Measurements from ENCODE around the gene SNX32.
"Not testable (repeated sequence)": the region's sequence is repeated elsewhere in the genome, so short reads cannot be mapped to it uniquely, and the experiment has no call there.

The SNX32 gene

GRCh38 chr11:65886826-65887722 lies 53.3 kb downstream of the SNX32 start:
- DNase-seq (ENCODE audit: low spot score), result no peak

GRCh38 chr11:65887723-65888162 lies 54.0 kb downstream of the SNX32 start:
- DNase-seq (ENCODE audit: low spot score), result peak; percentile 45

GRCh38 chr11:65888163-65888814 lies 54.5 kb downstream of the SNX32 start, which contains the start of gene FIBP:
Gene FIBP, minus strand, starts transcription at chr11:65888471. Its CDS starts 53 bp downstream, at chr11:65888418.
- peak; percentile 97 for DNase-seq (ENCODE audit: low spot score)

GRCh38 chr11:65890324-65891218 lies 56.8 kb downstream of the SNX32 start, which contains the start of gene CCDC85B:
Gene CCDC85B, plus strand, starts transcription at chr11:65890673. Its CDS starts 111 bp downstream, at chr11:65890784.
- peak; percentile 95 for DNase-seq (ENCODE audit: low spot score)

- DNase-seq (ENCODE audit: low spot score), result no peak
Measured at GRCh38 chr11:65891219-65892136, 57.7 kb downstream of the SNX32 start.

- not testable (repeated sequence) for DNase-seq (ENCODE audit: low spot score)
Measured at GRCh38 chr11:65892137-65892540, 58.4 kb downstream of the SNX32 start.

GRCh38 chr11:65892661-65893317 lies 59.0 kb downstream of the SNX32 start:
- no peak for DNase-seq (ENCODE audit: low spot score)

GRCh38 chr11:65894034-65894591 lies 60.4 kb downstream of the SNX32 start:
- no peak for DNase-seq (ENCODE audit: low spot score)

- DNase-seq (ENCODE audit: low spot score), result no peak
Measured at GRCh38 chr11:65895482-65895981, 61.8 kb downstream of the SNX32 start.

- no peak for DNase-seq (ENCODE audit: low spot score)
Measured at GRCh38 chr11:65896034-65896999, 62.6 kb downstream of the SNX32 start.

- no peak for DNase-seq (ENCODE audit: low spot score)
Measured at GRCh38 chr11:65897020-65897471, 63.3 kb downstream of the SNX32 start.

GRCh38 chr11:65898656-65899355 lies 65.0 kb downstream of the SNX32 start:
- DNase-seq (ENCODE audit: low spot score), result no peak

GRCh38 chr11:65899356-65900124 lies 65.8 kb downstream of the SNX32 start:
- peak; percentile 77 for DNase-seq (ENCODE audit: low spot score)

- peak; percentile 94 for DNase-seq (ENCODE audit: low spot score)
Measured at GRCh38 chr11:65900125-65900898, 66.5 kb downstream of the SNX32 start, which contains the start of gene FOSL1. Gene FOSL1, minus strand, starts transcription at chr11:65900388. Its CDS starts 49 bp downstream, at chr11:65900339.

- no peak for DNase-seq (ENCODE audit: low spot score)
Measured at GRCh38 chr11:65900899-65901180, 67.1 kb downstream of the SNX32 start.

GRCh38 chr11:65903068-65903481 lies 69.3 kb downstream of the SNX32 start:
- DNase-seq (ENCODE audit: low spot score), result peak; percentile 91
